IMR-90 (cell line): ENCODE results near the gene CTSL. TPM values are rescaled to one million over a fixed set of nuclear protein-coding genes. Genes with fewer than 3 reads are reported as not detected.

Source experiments
- ATAC-seq: fragments of 200-7000 bp; cut with Tn5 transposase; 2 replicates; pipeline ENCODE4 v1.9.1; 2020; ENCODE audit warnings: low read depth, mild to moderate bottlenecking, moderate library complexity
- BruUV-seq: library from RNA; stranded (reverse); fragments of 400-500 nt; replicated peaks from 2 replicates; lab custom pipeline; 2021; lab: Mats Ljungman, UMichigan
- CTCF ChIA-PET: fragments of 300-600 bp; formaldehyde crosslinking; extraction: SDS; loops from one replicate; lab custom pipeline; 2021; ENCODE audit warnings: antibody characterized with exemption; lab: Yijun Ruan, JAX
- POLR2A ChIA-PET: fragments of 300-600 bp; sonication (Branson Sonifier 250); formaldehyde crosslinking; loops from one replicate; lab custom pipeline; 2022; ENCODE audit warnings: antibody characterized with exemption; ENCODE audit not compliant: unreplicated experiment; lab: Charles Lee
- DNase-seq: peaks from one replicate; pipeline ENCODE4 v3.0.0; 2013
- H2AFZ ChIP-seq: replicated peaks from 2 replicates; pipeline ENCODE3; 2013; ENCODE audit warnings: low read length, mild to moderate bottlenecking; ENCODE audit not compliant: poor library complexity
- H2AK5ac ChIP-seq: 2 replicates; pipeline ENCODE4 v1.6.1; 2013; ENCODE audit warnings: low read depth, low read length, inconsistent platforms
- H2AK9ac ChIP-seq: replicated peaks from 2 replicates; pipeline ENCODE3; 2013; ENCODE audit warnings: mild to moderate bottlenecking, low read depth, low read length, moderate library complexity; ENCODE audit not compliant: poor library complexity
- H2BK120ac ChIP-seq: 2 replicates; pipeline ENCODE4 v1.6.1; 2013; ENCODE audit warnings: low read depth, low read length, inconsistent platforms
- H2BK15ac ChIP-seq: 3 replicates; pipeline ENCODE4 v1.6.1; 2013; ENCODE audit warnings: low read depth, low read length, inconsistent platforms
- H2BK20ac ChIP-seq: 2 replicates; pipeline ENCODE4 v1.6.1; 2013; ENCODE audit warnings: low read depth, mild to moderate bottlenecking, inconsistent platforms, low read length, moderate library complexity
- H2BK5ac ChIP-seq: 2 replicates; pipeline ENCODE4 v1.6.1; 2013; ENCODE audit warnings: mild to moderate bottlenecking, low read depth, low read length, inconsistent platforms; ENCODE audit not compliant: poor library complexity, severe bottlenecking
- H3K14ac ChIP-seq: replicated peaks from 2 replicates; pipeline ENCODE4 v1.6.1; 2013; ENCODE audit warnings: low read depth, low read length, inconsistent platforms
- H3K18ac ChIP-seq: 2 replicates; pipeline ENCODE4 v1.6.1; 2013; ENCODE audit warnings: low read depth, low read length, control low read depth
- H3K23ac ChIP-seq: 2 replicates; pipeline ENCODE4 v1.6.1; 2013; ENCODE audit warnings: low read depth, low read length, inconsistent platforms
- H3K27ac ChIP-seq: 2 replicates; pipeline ENCODE4 v1.5.1; 2013; ENCODE audit warnings: mild to moderate bottlenecking, control low read depth, low read length; ENCODE audit not compliant: insufficient read depth
- H3K27me3 ChIP-seq: 2 replicates; pipeline ENCODE4 v1.6.1; 2013; ENCODE audit warnings: low read length; ENCODE audit not compliant: control insufficient read depth, insufficient read depth
- H3K36me3 ChIP-seq: 2 replicates; pipeline ENCODE4 v1.6.1; 2013; ENCODE audit warnings: low read length, mixed read lengths; ENCODE audit not compliant: control insufficient read depth, insufficient read depth
- H3K4ac ChIP-seq: 2 replicates; pipeline ENCODE4 v1.6.1; 2013; ENCODE audit warnings: low read depth, low read length, inconsistent platforms
- H3K4me1 ChIP-seq: 2 replicates; pipeline ENCODE4 v1.6.1; 2013; ENCODE audit warnings: low read length, mixed read lengths; ENCODE audit not compliant: control insufficient read depth, insufficient read depth
- H3K4me2 ChIP-seq: 2 replicates; pipeline ENCODE4 v1.6.1; 2013; ENCODE audit warnings: low read depth, mild to moderate bottlenecking, control low read depth, low read length, moderate library complexity
- H3K4me3 ChIP-seq: 2 replicates; pipeline ENCODE4 v1.5.1; 2013; ENCODE audit warnings: low read depth, mild to moderate bottlenecking, control low read depth, low read length, moderate library complexity; ENCODE audit not compliant: insufficient read depth
- H3K56ac ChIP-seq: 2 replicates; pipeline ENCODE4 v1.6.1; 2013; ENCODE audit warnings: low read length, inconsistent platforms; ENCODE audit not compliant: insufficient read depth; ENCODE audit errors: extremely low read depth
- H3K79me1 ChIP-seq, 2 experiments: 2 replicates each; pipeline ENCODE4 v1.6.1; 2013; ENCODE audit warnings: low read length in 2 of 2, inconsistent platforms in 1 of 2, low read depth in 1 of 2
- H3K9ac ChIP-seq: 2 replicates; pipeline ENCODE4 v1.6.1; 2013; ENCODE audit warnings: low read depth, low read length, control low read depth
- H3K9me1 ChIP-seq: 2 replicates; pipeline ENCODE4 v1.6.1; 2013; ENCODE audit warnings: low read length, inconsistent platforms; ENCODE audit not compliant: insufficient read depth
- H3K9me3 ChIP-seq: 2 replicates; pipeline ENCODE4 v1.6.1; 2013; ENCODE audit warnings: low read length; ENCODE audit not compliant: control insufficient read depth, insufficient read depth
- H4K20me1 ChIP-seq: 2 replicates; pipeline ENCODE4 v1.6.1; 2013; ENCODE audit warnings: low read length, inconsistent platforms; ENCODE audit not compliant: insufficient read depth
- H4K5ac ChIP-seq: 2 replicates; pipeline ENCODE4 v1.6.1; 2013; ENCODE audit warnings: mild to moderate bottlenecking, low read depth, low read length, control low read depth
- H4K8ac ChIP-seq, 2 experiments: 2 replicates each; pipeline ENCODE4 v1.6.1; 2013; ENCODE audit warnings: low read depth in 2 of 2, low read length in 2 of 2, control low read depth in 1 of 2, inconsistent platforms in 1 of 2
- H4K91ac ChIP-seq: 2 replicates; pipeline ENCODE4 v1.6.1; 2013; ENCODE audit warnings: low read depth, low read length, inconsistent platforms; ENCODE audit not compliant: insufficient read depth
- BHLHE40 ChIP-seq: fragments of 150-350 bp; IDR thresholded peaks from 2 replicates; pipeline ENCODE4 v1.6.1; 2016; ENCODE audit warnings: mild to moderate bottlenecking, low read depth, low read length
- CEBPB ChIP-seq: IDR thresholded peaks from 2 replicates; pipeline ENCODE4 v1.6.1; 2012; ENCODE audit warnings: low read depth, low read length, improper control_type of control experiment
- CHD1 ChIP-seq: IDR thresholded peaks from 2 replicates; pipeline ENCODE4 v1.6.1; 2012; ENCODE audit warnings: low read depth, low read length, improper control_type of control experiment
- CTCF ChIP-seq: conservative IDR thresholded peaks from 2 replicates; pipeline ENCODE4 v1.5.1; 2012; ENCODE audit warnings: mild to moderate bottlenecking, low read depth, low read length, improper control_type of control experiment
- ELK1 ChIP-seq: fragments of 150-350 bp; IDR thresholded peaks from 2 replicates; pipeline ENCODE4 v1.6.1; 2016; ENCODE audit warnings: low read depth, mild to moderate bottlenecking, low read length, moderate library complexity, borderline replicate concordance
- FOS ChIP-seq: fragments of 150-350 bp; IDR thresholded peaks from 2 replicates; pipeline ENCODE4 v1.6.1; 2016; ENCODE audit warnings: low read depth, low read length
- MAFK ChIP-seq: IDR thresholded peaks from 2 replicates; pipeline ENCODE4 v1.6.1; 2012; ENCODE audit warnings: low read depth, low read length, improper control_type of control experiment
- MAZ ChIP-seq: IDR thresholded peaks from 2 replicates; pipeline ENCODE4 v1.6.1; 2012; ENCODE audit warnings: low read depth, mild to moderate bottlenecking, low read length, improper control_type of control experiment, moderate library complexity, borderline replicate concordance
- MXI1 ChIP-seq: IDR thresholded peaks from 2 replicates; pipeline ENCODE4 v1.6.1; 2012; ENCODE audit warnings: low read depth, mild to moderate bottlenecking, low read length, moderate library complexity, borderline replicate concordance
- NFE2L2 ChIP-seq: fragments of 150-350 bp; IDR thresholded peaks from 2 replicates; pipeline ENCODE4 v1.6.1; 2016; ENCODE audit warnings: low read depth, mild to moderate bottlenecking, low read length
- POLR2A ChIP-seq: IDR thresholded peaks from 2 replicates; pipeline ENCODE4 v1.6.1; 2012; ENCODE audit warnings: mild to moderate bottlenecking, low read depth, low read length
- RAD21 ChIP-seq: IDR thresholded peaks from 2 replicates; pipeline ENCODE4 v1.6.1; 2012; ENCODE audit warnings: low read length, improper control_type of control experiment
- RCOR1 ChIP-seq: IDR thresholded peaks from 2 replicates; pipeline ENCODE4 v1.6.1; 2012; ENCODE audit warnings: mild to moderate bottlenecking, low read length, improper control_type of control experiment; ENCODE audit not compliant: insufficient replicate concordance
- RFX5 ChIP-seq: IDR thresholded peaks from 2 replicates; pipeline ENCODE4 v1.8.0; 2012; ENCODE audit warnings: low read depth, mild to moderate bottlenecking, low read length, moderate library complexity
- SMC3 ChIP-seq: fragments of 150-350 bp; IDR thresholded peaks from 2 replicates; pipeline ENCODE4 v1.6.1; 2016; ENCODE audit warnings: low read depth, mild to moderate bottlenecking, antibody characterized with exemption, low read length, moderate library complexity
- USF2 ChIP-seq: fragments of 150-350 bp; IDR thresholded peaks from 2 replicates; pipeline ENCODE4 v1.6.1; 2017; ENCODE audit warnings: mild to moderate bottlenecking, antibody characterized with exemption, low read length, low read depth
- WGBS, 2 experiments: methylation state at CpG; one replicate each; pipeline versions ENCODE4 v1.1.5 to v1.1.7; 2013; ENCODE audit warnings: missing lambda C conversion rate in 2 of 2; ENCODE audit not compliant: insufficient read length in 1 of 2; ENCODE audit errors: extremely low coverage in 2 of 2; 5-methylcytosine and 5-hydroxymethylcytosine counted together
- dilution Hi-C: fragments of 300-500 bp; cut with HindIII; formaldehyde crosslinking; loops from one replicate; pipeline ENCODE4 v1.14.3; 2018; ENCODE audit warnings: low sequenced_read_pairs; ENCODE audit not compliant: unreplicated experiment
- in situ Hi-C: fragments of 300-500 bp; cut with MboI; formaldehyde crosslinking; loops from 3 replicates; pipeline ENCODE4 v1.14.3; 2019; ENCODE audit warnings: low sequenced_read_pairs, inconsistent platforms, mixed read lengths
- intact Hi-C: fragments of 100-400 bp; cut with micrococcal nuclease; formaldehyde crosslinking; loops from 2 replicates; pipeline ENCODE4 v1.10.0; 2022
- polyA plus RNA-seq, 3 experiments: library from polyadenylated mRNA; depleted of rRNA; stranded (reverse); fragments of >200 nt; gene quantifications; 2 replicates each; pipeline ENCODE4 v1.2.3, GENCODE V29; 2012; ENCODE audit warnings: low replicate concordance in 1 of 3
- total RNA-seq: library from RNA; depleted of rRNA; stranded (reverse); fragments of >200 nt; gene quantifications from 2 replicates; pipeline ENCODE4 v1.2.3, GENCODE V29; 2012

Gene CTSL
- total and polyA plus RNA-seq, 2 of the 4 experiments (the other 2 are of a cell fraction), result 57.0 to 112 TPM

- no TSS peak for BruUV-seq
- H2BK120ac ChIP-seq, result no peak overlapping the region
- ChIA-PET POLR2A (no interaction called here), CTCF (no interaction called here)
- H3K27me3 ChIP-seq, result no peaks in the 10 kb centered on the region; the same call in 1 of the 2 replicates
- dilution Hi-C loops, result no loop called here
- WGBS, 2 experiments, result no CpG with 5 or more reads among the region's 2 CpGs
- peaks cover 16% of the 10 kb centered on the region for H3K4me1 ChIP-seq
- H3K23ac ChIP-seq, result no peak overlapping the region
- H2BK20ac ChIP-seq, result no peak overlapping the region
- no peak for TF ChIP-seq CEBPB
- no peak for TF ChIP-seq FOS
- TF ChIP-seq CTCF, result no peak
- TF ChIP-seq MAZ, result no peak
- TF ChIP-seq MAFK, result no peak
- no peak for TF ChIP-seq MXI1
- TF ChIP-seq CHD1, result no peak
- no peak for TF ChIP-seq RCOR1
- no peak for TF ChIP-seq SMC3
- TF ChIP-seq BHLHE40, result no peak
- no peak for TF ChIP-seq USF2
- no peak for TF ChIP-seq NFE2L2
- no peak for TF ChIP-seq RFX5
- no peak for TF ChIP-seq ELK1
- no peak for TF ChIP-seq POLR2A
- no peak for TF ChIP-seq RAD21
- in situ Hi-C loops, result loop anchor here (25.0 kb wide), 1 partner anchor 846 kb away; no protein-coding TSS in a partner anchor
- no peak overlapping the region for H3K4me2 ChIP-seq
- H3K36me3 ChIP-seq, result no peaks in the 10 kb centered on the region
- no peak overlapping the region for H3K4me3 ChIP-seq
- H2AK9ac ChIP-seq, result no peak overlapping the region
- 0 out of 2 replicates have a peak overlapping the region, but pooled peaks have one; percentile 23 for H3K14ac ChIP-seq
- no peak overlapping the region for H2AFZ ChIP-seq
- no peak overlapping the region for H4K8ac ChIP-seq
- no peak overlapping the region for H3K56ac ChIP-seq
- peaks cover 0 to 6% of the 10 kb centered on the region in 2 experiments; a peak in 2 of 4 replicates for H3K79me1 ChIP-seq
- H2BK15ac ChIP-seq, result no peak overlapping the region
- no peak for ATAC-seq
- no peak overlapping the region for H2BK5ac ChIP-seq
- H3K9me3 ChIP-seq, result no peaks in the 10 kb centered on the region
- no peak overlapping the region for H3K27ac ChIP-seq
- H2AK5ac ChIP-seq, result peak overlapping the region; percentile 39; the same call in 1 of the 2 replicates
- H4K20me1 ChIP-seq, result no peaks in the 10 kb centered on the region
- DNase-seq, result no peak
- H3K9ac ChIP-seq, result no peak overlapping the region
- no peak overlapping the region for H4K91ac ChIP-seq
- no peak overlapping the region; the same call in 1 of the 2 replicates for H3K18ac ChIP-seq
- intact Hi-C loops, result loop anchor here (10.0 kb wide), 1 partner anchor 1599 kb away; the partner anchor contains the start of genes CKS2 and SECISBP2
- H4K5ac ChIP-seq, result no peak overlapping the region
- H3K4ac ChIP-seq, result peak overlapping the region; percentile 21; the same call in 1 of the 2 replicates
- H3K9me1 ChIP-seq, result peaks cover 20% of the 10 kb centered on the region
Observed at GRCh38 chr9:87716141-87716540, 9.8 kb upstream of the CTSL start.
